HepG2 (cell line): ENCODE measurements around the gene SLC44A4. TPM values are rescaled to one million over a fixed set of nuclear protein-coding genes. Genes with fewer than 3 reads are reported as not detected.

ENCODE experiments used
- CBFB ChIP-seq: sonication (generic); formaldehyde crosslinking; IDR thresholded peaks from 2 replicates; pipeline ENCODE4 v1.4.0; 2020; ENCODE audit warnings: missing genetic modification reagents
- CCDC6 ChIP-seq: sonication (generic); formaldehyde crosslinking; IDR thresholded peaks from 2 replicates; pipeline ENCODE4 v1.8.1; 2022; ENCODE audit warnings: mild to moderate bottlenecking, missing genetic modification reagents, moderate library complexity
- CREB1 ChIP-seq, 2 experiments: fragments of 450-650 bp in 1 of 2; IDR thresholded peaks; 2 replicates each; pipeline ENCODE4 v1.6.1; 2016 to 2017; ENCODE audit warnings: control low read depth in 1 of 2, mild to moderate bottlenecking in 1 of 2, missing compliant biosample characterization in 1 of 2, missing genetic modification characterization in 1 of 2
- HCFC1 ChIP-seq: fragments of 150-350 bp; IDR thresholded peaks from 2 replicates; pipeline ENCODE4 v1.6.1; 2014; ENCODE audit warnings: low read depth, low read length
- HDAC1 ChIP-seq: sonication (generic); formaldehyde crosslinking; IDR thresholded peaks from 2 replicates; pipeline ENCODE4 v1.5.1; 2020; ENCODE audit warnings: mild to moderate bottlenecking, missing genetic modification reagents
- KDM2A ChIP-seq: sonication (generic); formaldehyde crosslinking; IDR thresholded peaks from 2 replicates; pipeline ENCODE4 v1.4.0; 2020; ENCODE audit warnings: low read depth, missing genetic modification reagents, borderline replicate concordance
- LCORL ChIP-seq, 2 experiments: fragments of 450-650 bp in 1 of 2; sonication (generic) in 1 of 2; formaldehyde crosslinking in 1 of 2; IDR thresholded peaks; 2 replicates each; pipeline versions ENCODE4 v1.5.0 to v1.6.1; 2017 to 2020; ENCODE audit warnings: antibody characterized with exemption in 1 of 2, missing genetic modification reagents in 1 of 2
- PRPF4 ChIP-seq: fragments of 200-400 bp; formaldehyde crosslinking; IDR thresholded peaks from 2 replicates; pipeline ENCODE4 v1.6.1; 2016; ENCODE audit warnings: low read length, low read depth; ENCODE audit not compliant: poor library complexity, severe bottlenecking
- TOPORS ChIP-seq: sonication (generic); formaldehyde crosslinking; IDR thresholded peaks from 2 replicates; pipeline ENCODE4 v1.8.0; 2023; ENCODE audit warnings: mild to moderate bottlenecking, missing genetic modification reagents
- ZBTB20 ChIP-seq: sonication (generic); formaldehyde crosslinking; IDR thresholded peaks from 2 replicates; pipeline ENCODE4 v1.8.1; 2023; ENCODE audit warnings: missing genetic modification reagents, low read depth, mild to moderate bottlenecking, borderline replicate concordance
- ZBTB8A ChIP-seq: sonication (generic); formaldehyde crosslinking; IDR thresholded peaks from 2 replicates; pipeline ENCODE4 v1.4.0; 2020; ENCODE audit warnings: mild to moderate bottlenecking, low read depth, missing genetic modification reagents, borderline replicate concordance
- ZNF256 ChIP-seq: sonication (generic); formaldehyde crosslinking; conservative IDR thresholded peaks from 2 replicates; pipeline ENCODE4 v1.4.0; 2020; ENCODE audit warnings: missing genetic modification reagents
- ZNF274 ChIP-seq: sonication (generic); formaldehyde crosslinking; IDR thresholded peaks from 2 replicates; pipeline ENCODE4 v1.5.1; 2020; ENCODE audit warnings: mild to moderate bottlenecking, missing genetic modification reagents
- ZNF44 ChIP-seq: sonication (generic); formaldehyde crosslinking; IDR thresholded peaks from 2 replicates; pipeline ENCODE4 v1.5.1; 2020; ENCODE audit warnings: mild to moderate bottlenecking, missing genetic modification reagents
- ZNF570 ChIP-seq: sonication (generic); formaldehyde crosslinking; IDR thresholded peaks from 2 replicates; pipeline ENCODE4 v1.4.0; 2020; ENCODE audit warnings: mild to moderate bottlenecking, missing genetic modification reagents, borderline replicate concordance
- ZNF652 ChIP-seq: IDR thresholded peaks from 2 replicates; pipeline ENCODE4 v1.6.1; 2016; ENCODE audit warnings: low read depth, borderline replicate concordance
- ZNF746 ChIP-seq: sonication (generic); formaldehyde crosslinking; IDR thresholded peaks from 2 replicates; pipeline ENCODE4 v1.8.0; 2022; ENCODE audit warnings: mild to moderate bottlenecking, missing genetic modification reagents
- ZNF761 ChIP-seq: sonication (generic); formaldehyde crosslinking; conservative IDR thresholded peaks from 2 replicates; pipeline ENCODE4 v1.4.0; 2020; ENCODE audit warnings: mild to moderate bottlenecking, missing genetic modification reagents
- ZSCAN31 ChIP-seq: sonication (generic); formaldehyde crosslinking; IDR thresholded peaks from 2 replicates; pipeline ENCODE4 v1.5.0; 2020; ENCODE audit warnings: low read depth, mild to moderate bottlenecking, missing genetic modification reagents
- polyA plus RNA-seq, 8 experiments: library from polyadenylated mRNA; depleted of rRNA in 3 of 8; stranded (reverse) in 7 of 8; unstranded in 1 of 8; fragments of >200 nt; fragmentation: Illumina TruSeq in 4 of 8; extraction: Trizol in 4 of 8; gene quantifications; 2 replicates each; pipeline versions ENCODE4 v1.2.1 to v1.2.3, GENCODE V29; 2011 to 2016; ENCODE audit warnings: low read depth in 4 of 8, missing spikeins in 1 of 8, mixed read lengths in 1 of 8; ENCODE audit not compliant: insufficient read depth in 1 of 8
- total RNA-seq, 5 experiments: library from RNA; depleted of rRNA; stranded (reverse); fragments of >200 nt; fragmentation: Illumina TruSeq; extraction: Trizol; gene quantifications; 2 replicates each; pipeline ENCODE4 v1.2.3, GENCODE V29; 2016; ENCODE audit warnings: low read depth in 1 of 5
- TF ChIP-seq, protein P1 (sequence below): sonication (generic); formaldehyde crosslinking; IDR thresholded peaks from 2 replicates; pipeline ENCODE4 v1.5.0; 2020; ENCODE audit warnings: missing genetic modification reagents
- TF ChIP-seq, protein P2 (sequence below): sonication (generic); formaldehyde crosslinking; IDR thresholded peaks from 2 replicates; pipeline ENCODE4 v1.8.1; 2023; ENCODE audit warnings: mild to moderate bottlenecking, missing genetic modification reagents, borderline replicate concordance
- TF ChIP-seq, protein P3 (sequence below): sonication (generic); formaldehyde crosslinking; IDR thresholded peaks from 2 replicates; pipeline ENCODE4 v1.5.1; 2020; ENCODE audit warnings: missing genetic modification reagents, mild to moderate bottlenecking, borderline replicate concordance
- TF ChIP-seq, protein P4 (sequence below): sonication (generic); formaldehyde crosslinking; IDR thresholded peaks from 2 replicates; pipeline ENCODE4 v1.8.0; 2022; ENCODE audit warnings: missing genetic modification reagents, mild to moderate bottlenecking, moderate library complexity, borderline replicate concordance

SLC44A4 gene
- total and polyA plus RNA-seq, 2 of the 13 experiments (the other 11 are each of a cell fraction or from before 2014, with no cell fraction given), result 3.5 to 5.9 TPM

DNA sequence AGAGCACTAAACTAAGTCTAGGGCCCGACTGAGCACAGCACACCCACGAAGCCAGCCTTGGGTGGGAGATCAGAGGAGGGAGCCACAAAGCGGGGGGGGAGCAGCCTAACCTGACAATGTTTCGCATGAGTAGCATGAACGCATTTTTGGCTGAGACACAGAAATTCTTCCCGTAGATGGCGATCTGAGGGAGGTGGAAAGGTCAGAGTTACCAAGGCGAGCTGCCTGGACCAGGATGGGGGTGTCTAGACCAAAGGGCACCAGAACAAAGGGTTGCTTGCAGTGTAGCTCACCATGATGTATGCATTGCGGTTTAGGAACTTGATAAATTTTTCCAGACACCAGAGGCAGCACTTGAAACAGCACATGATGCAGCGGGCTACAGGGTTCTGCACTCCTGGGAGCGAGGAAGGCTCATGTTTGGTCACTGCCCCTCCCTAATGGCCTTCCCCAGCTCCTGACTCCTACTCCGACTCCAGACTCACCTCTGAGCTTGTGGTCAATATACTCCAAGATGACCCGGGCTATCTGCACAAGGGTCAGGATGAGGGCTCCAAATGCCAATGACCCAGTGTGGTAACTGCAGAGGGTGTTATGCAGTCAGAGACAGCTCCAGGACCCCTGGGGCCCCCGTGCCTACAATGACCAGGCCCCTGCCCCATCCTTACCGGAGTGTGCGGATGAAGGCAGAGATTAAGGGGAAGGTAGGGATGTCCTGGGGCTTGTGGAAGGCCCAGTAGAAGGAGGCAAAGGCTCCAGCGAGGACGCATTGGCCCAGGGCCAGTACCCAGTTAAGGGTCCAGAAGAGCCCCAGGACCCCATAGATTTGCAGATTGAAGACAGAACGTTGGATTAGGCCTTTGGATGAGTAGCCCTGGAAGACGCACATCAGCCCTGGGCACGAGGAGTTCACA, 13.3 kb downstream of the SLC44A4 start (continued):
- TF ChIP-seq CCDC6 (CRISPR knock-in tag) (no peak), ZBTB8A (CRISPR knock-in tag) (no peak), ZNF652 (CRISPR knock-in tag) (no peak), CBFB (CRISPR knock-in tag) (peak; percentile 100), ZNF570 (0 out of 2 replicates have a peak, but pooled peaks have one; percentile 51), LCORL (IDR thresholded peaks at IDR 0.05) (peak; percentile 67; the same call in 1 of the 2 replicates), LCORL (CRISPR knock-in tag; IDR thresholded peaks at IDR 0.05) (peak; percentile 99), ZNF256 (peak; percentile 68), ZBTB20 (peak; percentile 91), HDAC1 (CRISPR knock-in tag) (peak; percentile 92), HCFC1 (no peak), ZSCAN31 (CRISPR knock-in tag) (peak; percentile 92; the same call in 1 of the 2 replicates), TOPORS (CRISPR knock-in tag) (0 out of 2 replicates have a peak, but pooled peaks have one; percentile 16), ZNF761 (CRISPR knock-in tag) (0 out of 2 replicates have a peak, but pooled peaks have one; percentile 56), KDM2A (CRISPR knock-in tag) (peak; percentile 67), ZNF44 (CRISPR knock-in tag) (no peak), PRPF4 (no peak), ZNF274 (no peak), CREB1 (IDR thresholded peaks at IDR 0.05) (no peak; the same call in 1 of the 2 replicates), CREB1 (CRISPR knock-in tag; IDR thresholded peaks at IDR 0.05) (peak; percentile 59; the same call in 1 of the 2 replicates), ZNF746 (CRISPR knock-in tag) (peak; percentile 63; the same call in 1 of the 2 replicates)
- TF ChIP-seq, protein P1, sequence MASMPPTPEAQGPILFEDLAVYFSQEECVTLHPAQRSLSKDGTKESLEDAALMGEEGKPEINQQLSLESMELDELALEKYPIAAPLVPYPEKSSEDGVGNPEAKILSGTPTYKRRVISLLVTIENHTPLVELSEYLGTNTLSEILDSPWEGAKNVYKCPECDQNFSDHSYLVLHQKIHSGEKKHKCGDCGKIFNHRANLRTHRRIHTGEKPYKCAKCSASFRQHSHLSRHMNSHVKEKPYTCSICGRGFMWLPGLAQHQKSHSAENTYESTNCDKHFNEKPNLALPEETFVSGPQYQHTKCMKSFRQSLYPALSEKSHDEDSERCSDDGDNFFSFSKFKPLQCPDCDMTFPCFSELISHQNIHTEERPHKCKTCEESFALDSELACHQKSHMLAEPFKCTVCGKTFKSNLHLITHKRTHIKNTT (CRISPR knock-in tag), result no peak
- TF ChIP-seq, protein P2, sequence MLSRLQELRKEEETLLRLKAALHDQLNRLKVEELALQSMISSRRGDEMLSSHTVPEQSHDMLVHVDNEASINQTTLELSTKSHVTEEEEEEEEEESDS (CRISPR knock-in tag), result peak; percentile 29; the same call in 1 of the 2 replicates
- TF ChIP-seq, protein P3, sequence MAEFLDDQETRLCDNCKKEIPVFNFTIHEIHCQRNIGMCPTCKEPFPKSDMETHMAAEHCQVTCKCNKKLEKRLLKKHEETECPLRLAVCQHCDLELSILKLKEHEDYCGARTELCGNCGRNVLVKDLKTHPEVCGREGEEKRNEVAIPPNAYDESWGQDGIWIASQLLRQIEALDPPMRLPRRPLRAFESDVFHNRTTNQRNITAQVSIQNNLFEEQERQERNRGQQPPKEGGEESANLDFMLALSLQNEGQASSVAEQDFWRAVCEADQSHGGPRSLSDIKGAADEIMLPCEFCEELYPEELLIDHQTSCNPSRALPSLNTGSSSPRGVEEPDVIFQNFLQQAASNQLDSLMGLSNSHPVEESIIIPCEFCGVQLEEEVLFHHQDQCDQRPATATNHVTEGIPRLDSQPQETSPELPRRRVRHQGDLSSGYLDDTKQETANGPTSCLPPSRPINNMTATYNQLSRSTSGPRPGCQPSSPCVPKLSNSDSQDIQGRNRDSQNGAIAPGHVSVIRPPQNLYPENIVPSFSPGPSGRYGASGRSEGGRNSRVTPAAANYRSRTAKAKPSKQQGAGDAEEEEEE (CRISPR knock-in tag), result no peak; the same call in 1 of the 2 replicates
- TF ChIP-seq, protein P4, sequence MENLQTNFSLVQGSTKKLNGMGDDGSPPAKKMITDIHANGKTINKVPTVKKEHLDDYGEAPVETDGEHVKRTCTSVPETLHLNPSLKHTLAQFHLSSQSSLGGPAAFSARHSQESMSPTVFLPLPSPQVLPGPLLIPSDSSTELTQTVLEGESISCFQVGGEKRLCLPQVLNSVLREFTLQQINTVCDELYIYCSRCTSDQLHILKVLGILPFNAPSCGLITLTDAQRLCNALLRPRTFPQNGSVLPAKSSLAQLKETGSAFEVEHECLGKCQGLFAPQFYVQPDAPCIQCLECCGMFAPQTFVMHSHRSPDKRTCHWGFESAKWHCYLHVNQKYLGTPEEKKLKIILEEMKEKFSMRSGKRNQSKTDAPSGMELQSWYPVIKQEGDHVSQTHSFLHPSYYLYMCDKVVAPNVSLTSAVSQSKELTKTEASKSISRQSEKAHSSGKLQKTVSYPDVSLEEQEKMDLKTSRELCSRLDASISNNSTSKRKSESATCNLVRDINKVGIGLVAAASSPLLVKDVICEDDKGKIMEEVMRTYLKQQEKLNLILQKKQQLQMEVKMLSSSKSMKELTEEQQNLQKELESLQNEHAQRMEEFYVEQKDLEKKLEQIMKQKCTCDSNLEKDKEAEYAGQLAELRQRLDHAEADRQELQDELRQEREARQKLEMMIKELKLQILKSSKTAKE (CRISPR knock-in tag), result peak; percentile 71; the same call in 1 of the 2 replicates
